Suprapubic skin (tissue), 4 donors: ENCODE measurements around the gene ZNF205. TPM values are rescaled to one million over a fixed set of nuclear protein-coding genes. Genes with fewer than 3 reads are reported as not detected.

Source experiments
- DNase-seq, 2 donors: peaks; one replicate each; pipeline ENCODE4 v3.0.0-alpha.2; 2019; ENCODE audit warnings: low spot score in 2 of 2
- H3K27ac ChIP-seq: fragments of 200-600 bp; sonication (generic); one replicate; pipeline ENCODE4 v1.5.1; 2019
- H3K27me3 ChIP-seq: fragments of 200-600 bp; sonication (generic); one replicate; pipeline ENCODE4 v1.5.1; 2019
- H3K36me3 ChIP-seq: fragments of 200-600 bp; sonication (generic); one replicate; pipeline ENCODE4 v1.5.1; 2019
- H3K4me1 ChIP-seq: fragments of 200-600 bp; sonication (generic); one replicate; pipeline ENCODE4 v1.5.1; 2019
- H3K4me3 ChIP-seq: fragments of 200-600 bp; sonication (generic); one replicate; pipeline ENCODE4 v1.5.1; 2019; ENCODE audit warnings: mild to moderate bottlenecking
- H3K9me3 ChIP-seq: fragments of 200-600 bp; sonication (generic); one replicate; pipeline ENCODE4 v1.5.1; 2019
- CTCF ChIP-seq, 2 donors: fragments of 200-600 bp in 1 of 2; fragments of 450-650 bp in 1 of 2; sonication (generic) in 1 of 2; IDR thresholded peaks; one replicate each; pipeline ENCODE4 v1.5.1; 2016 to 2019; ENCODE audit warnings: antibody characterized with exemption in 2 of 2, mild to moderate bottlenecking in 1 of 2, moderate library complexity in 1 of 2
- EP300 ChIP-seq: sonication (generic); formaldehyde crosslinking; IDR thresholded peaks from one replicate; pipeline ENCODE4 v1.6.1; 2017; ENCODE audit warnings: antibody characterized with exemption
- POLR2A ChIP-seq, 2 donors: fragments of 450-650 bp; IDR thresholded peaks; one replicate each; pipeline ENCODE4 v1.6.1; 2017; ENCODE audit warnings: antibody characterized with exemption in 2 of 2, mild to moderate bottlenecking in 2 of 2, moderate library complexity in 2 of 2
- POLR2AphosphoS5 ChIP-seq, 3 donors: sonication (generic); formaldehyde crosslinking; IDR thresholded peaks; one replicate each; pipeline ENCODE4 v1.6.1; 2017; ENCODE audit warnings: antibody characterized with exemption in 3 of 3
- whole genome bisulfite sequencing: methylation state at CpG from one replicate; pipeline ENCODE4 v1.1.5; 2018; 5-methylcytosine and 5-hydroxymethylcytosine counted together
- total RNA-seq, 4 donors: library from RNA; depleted of rRNA; stranded (reverse); fragments of >200 nt; gene quantifications; one replicate each; pipeline ENCODE4 v1.1.0, GENCODE V29; 2016

Gene ZNF205
- total RNA-seq, 4 donors from 2014 or later = 18.3 to 22.5 (median 20.9) TPM

- Histone ChIP-seq H3K4me3 (no peak overlapping the region), H3K36me3 (no peaks in the 10 kb centered on the region), H3K4me1 (peaks cover 13% of the 10 kb centered on the region), H3K27me3 (peaks cover 21% of the 10 kb centered on the region), H3K9me3 (no peaks in the 10 kb centered on the region), H3K27ac (no peak overlapping the region)
- TF ChIP-seq CTCF (IDR thresholded peaks at IDR 0.05) (no peak), POLR2A (IDR thresholded peaks at IDR 0.05) (no peak), POLR2AphosphoS5 (IDR thresholded peaks at IDR 0.05) (no peak), EP300 (no peak)
- 73% methylated on average over 6 of the region's 8 CpGs for WGBS
- DNase-seq = no peak
Measured at GRCh38 chr16:3091551-3091950, 20.8 kb upstream of the ZNF205 start.

- H3K27me3 ChIP-seq = peaks cover 21% of the 10 kb centered on the region
- no peaks in the 10 kb centered on the region for H3K36me3 ChIP-seq
- H3K9me3 ChIP-seq = no peaks in the 10 kb centered on the region
- no peak for TF ChIP-seq POLR2AphosphoS5 (IDR thresholded peaks at IDR 0.05)
- TF ChIP-seq POLR2A (IDR thresholded peaks at IDR 0.05) = no peak
- no peak for TF ChIP-seq EP300
- TF ChIP-seq CTCF (IDR thresholded peaks at IDR 0.05) = no peak
- H3K4me1 ChIP-seq = peaks cover 7% of the 10 kb centered on the region
- H3K27ac ChIP-seq = no peak overlapping the region
- WGBS = 65% methylated on average over 14 of the region's 20 CpGs
- H3K4me3 ChIP-seq = no peak overlapping the region
- no peak for DNase-seq
Measured at GRCh38 chr16:3092501-3092941, 19.9 kb upstream of the ZNF205 start.

GRCh38 chr16:3094289-3095027 lies 17.9 kb upstream of the ZNF205 start:
- no peaks in the 10 kb centered on the region for H3K36me3 ChIP-seq
- H3K9me3 ChIP-seq = no peaks in the 10 kb centered on the region
- H3K27me3 ChIP-seq = peaks cover 21% of the 10 kb centered on the region
- 93% methylated on average over 22 of the region's 22 CpGs for WGBS
- no peak for TF ChIP-seq EP300
- TF ChIP-seq CTCF (IDR thresholded peaks at IDR 0.05) = peak in 1 of 2 donors; percentile 36
- peaks cover 3% of the 10 kb centered on the region for H3K4me1 ChIP-seq
- H3K4me3 ChIP-seq = no peak overlapping the region
- no peak overlapping the region for H3K27ac ChIP-seq
- no peak for DNase-seq

- TF ChIP-seq EP300 (no peak), CTCF (IDR thresholded peaks at IDR 0.05) (no peak), POLR2A (IDR thresholded peaks at IDR 0.05) (no peak), POLR2AphosphoS5 (IDR thresholded peaks at IDR 0.05) (no peak)
Measured at GRCh38 chr16:3095869-3096268, 16.5 kb upstream of the ZNF205 start.

GRCh38 chr16:3096362-3096761 lies 16.0 kb upstream of the ZNF205 start:
- Histone ChIP-seq H3K4me1 (peaks cover 19% of the 10 kb centered on the region), H3K4me3 (no peak overlapping the region), H3K27ac (no peak overlapping the region), H3K9me3 (no peaks in the 10 kb centered on the region), H3K27me3 (peaks cover 14% of the 10 kb centered on the region), H3K36me3 (no peaks in the 10 kb centered on the region)
- no peak for DNase-seq
- TF ChIP-seq POLR2AphosphoS5 (IDR thresholded peaks at IDR 0.05) = no peak
- TF ChIP-seq EP300 = no peak
- TF ChIP-seq CTCF (IDR thresholded peaks at IDR 0.05) = no peak
- TF ChIP-seq POLR2A (IDR thresholded peaks at IDR 0.05) = no peak
- WGBS = 88% methylated on average over 4 of the region's 6 CpGs

More at GRCh38 chr16:3095869-3096268, 16.5 kb upstream of the ZNF205 start:
- H3K27me3 ChIP-seq = peaks cover 18% of the 10 kb centered on the region
- 8% methylated on average over 4 of the region's 4 CpGs for WGBS
- H3K27ac ChIP-seq = no peak overlapping the region
- no peak overlapping the region for H3K4me3 ChIP-seq
- no peaks in the 10 kb centered on the region for H3K9me3 ChIP-seq
- DNase-seq = no peak
- peaks cover 14% of the 10 kb centered on the region for H3K4me1 ChIP-seq
- no peaks in the 10 kb centered on the region for H3K36me3 ChIP-seq
